ENCODE data around the gene ERC2.

The ERC2 gene

GRCh38 chr3:55903680-55904079, 564.6 kb downstream of the ERC2 start:
- DNase-seq = no peak

GRCh38 chr3:55902221-55902900, 565.9 kb downstream of the ERC2 start:
- DNase-seq = no peak

- no peak for DNase-seq
These were observed 568.4 kb downstream of the ERC2 start for GRCh38 chr3:55899887-55900286.

- DNase-seq = no peak
These were observed 570.6 kb downstream of the ERC2 start for GRCh38 chr3:55897573-55898224.

- DNase-seq = no peak
These were observed 572.2 kb downstream of the ERC2 start for GRCh38 chr3:55895897-55896566.

- no peak for DNase-seq
These were observed 573.7 kb downstream of the ERC2 start for GRCh38 chr3:55894605-55895004.

GRCh38 chr3:55893045-55893664, 575.1 kb downstream of the ERC2 start:
- no peak for DNase-seq

- DNase-seq = no peak
These were observed 577.2 kb downstream of the ERC2 start for GRCh38 chr3:55891106-55891505.

- DNase-seq = no peak
These were observed 579.9 kb downstream of the ERC2 start for GRCh38 chr3:55888282-55888885.

- DNase-seq = no peak
These were observed 582.5 kb downstream of the ERC2 start for GRCh38 chr3:55885721-55886120.

GRCh38 chr3:55884491-55885285, 583.6 kb downstream of the ERC2 start:
- DNase-seq = no peak

GRCh38 chr3:55884066-55884465, 584.2 kb downstream of the ERC2 start:
- DNase-seq = no peak

- no peak for DNase-seq
These were observed 586.3 kb downstream of the ERC2 start for GRCh38 chr3:55882006-55882405.

- no peak for DNase-seq
These were observed 587.9 kb downstream of the ERC2 start for GRCh38 chr3:55880357-55880756.

GRCh38 chr3:55879901-55880331, 588.4 kb downstream of the ERC2 start:
- no peak for DNase-seq

- no peak for DNase-seq
These were observed 590.6 kb downstream of the ERC2 start for GRCh38 chr3:55877703-55878102.

- no peak for DNase-seq
These were observed 591.7 kb downstream of the ERC2 start for GRCh38 chr3:55876560-55876959.

GRCh38 chr3:55875113-55875512, 593.2 kb downstream of the ERC2 start:
- DNase-seq = no peak

GRCh38 chr3:55873523-55874254, 594.6 kb downstream of the ERC2 start:
- no peak for DNase-seq

- DNase-seq = no peak
These were observed 597.7 kb downstream of the ERC2 start for GRCh38 chr3:55870594-55870993.

GRCh38 chr3:55868347-55868746, 599.9 kb downstream of the ERC2 start:
- no peak for DNase-seq

- no peak for DNase-seq
These were observed 605.2 kb downstream of the ERC2 start for GRCh38 chr3:55863028-55863427.

Measured in NCI-H446 treated with DMSO at 0.1 percent for 48 hours (cell line).